NCI-H524 (cell line): ENCODE results near the gene CUBN.
"Not testable (repeated sequence)": the region's sequence is repeated elsewhere in the genome, so short reads cannot be mapped to it uniquely, and the experiment has no call there.

Source experiments
- DNase-seq, 2 experiments: peaks; one replicate each; lab custom pipeline; 2025; lab: John Stamatoyannopoulos, UW

CUBN gene

GRCh38 chr10:17038627-17039026 lies 91.0 kb downstream of the CUBN start:
- no peak for DNase-seq

- DNase-seq: no peak
These were observed 91.7 kb downstream of the CUBN start for GRCh38 chr10:17037910-17038309.

GRCh38 chr10:17035446-17035845 lies 94.2 kb downstream of the CUBN start:
- no peak for DNase-seq

- DNase-seq: no peak
These were observed 95.9 kb downstream of the CUBN start for GRCh38 chr10:17033529-17034260.

GRCh38 chr10:17031637-17032635 lies 97.7 kb downstream of the CUBN start:
- no peak for DNase-seq

- DNase-seq: no peak
These were observed 99.9 kb downstream of the CUBN start for GRCh38 chr10:17029581-17030271.

- DNase-seq: no peak
These were observed 100.4 kb downstream of the CUBN start for GRCh38 chr10:17029239-17029580.

- no peak for DNase-seq
These were observed 100.8 kb downstream of the CUBN start for GRCh38 chr10:17028798-17029197.

GRCh38 chr10:17026686-17027485 lies 102.7 kb downstream of the CUBN start:
- no peak for DNase-seq

GRCh38 chr10:17025444-17026295 lies 103.9 kb downstream of the CUBN start:
- DNase-seq: no peak

- no peak for DNase-seq
These were observed 105.2 kb downstream of the CUBN start for GRCh38 chr10:17024461-17024860.

GRCh38 chr10:17023386-17024298 lies 106.0 kb downstream of the CUBN start:
- no peak for DNase-seq

GRCh38 chr10:17022896-17023295 lies 106.7 kb downstream of the CUBN start:
- no peak for DNase-seq

GRCh38 chr10:17022466-17022825 lies 107.2 kb downstream of the CUBN start:
- DNase-seq: no peak

- DNase-seq: no peak
These were observed 107.8 kb downstream of the CUBN start for GRCh38 chr10:17021656-17022465.

- peak in 1 of 2 experiments; percentile 39 for DNase-seq
These were observed 109.9 kb downstream of the CUBN start for GRCh38 chr10:17019696-17020095.

- not testable (repeated sequence) for DNase-seq
These were observed 116.3 kb downstream of the CUBN start for GRCh38 chr10:17013131-17013983.

- not testable (repeated sequence) for DNase-seq
These were observed 116.9 kb downstream of the CUBN start for GRCh38 chr10:17012731-17013130.
